Hematopoietic multipotent progenitor cell (in vitro differentiated cells): ENCODE data around the gene LDLRAD4. TPM values are rescaled to one million over a fixed set of nuclear protein-coding genes. Genes with fewer than 3 reads are reported as not detected.

Experiments
- DNase-seq, 3 donors: peaks; one replicate each; pipeline ENCODE4 v3.0.0-alpha.2; 2011 to 2015; ENCODE audit warnings: low read depth in 2 of 3, low spot score in 2 of 3
- total RNA-seq: library from RNA; depleted of rRNA; stranded (reverse); fragments of >200 nt; gene quantifications from one replicate; pipeline ENCODE4 v1.2.3, GENCODE V29; 2012

The LDLRAD4 gene
- total RNA-seq, 1 donor: 63.3 TPM

DNA sequence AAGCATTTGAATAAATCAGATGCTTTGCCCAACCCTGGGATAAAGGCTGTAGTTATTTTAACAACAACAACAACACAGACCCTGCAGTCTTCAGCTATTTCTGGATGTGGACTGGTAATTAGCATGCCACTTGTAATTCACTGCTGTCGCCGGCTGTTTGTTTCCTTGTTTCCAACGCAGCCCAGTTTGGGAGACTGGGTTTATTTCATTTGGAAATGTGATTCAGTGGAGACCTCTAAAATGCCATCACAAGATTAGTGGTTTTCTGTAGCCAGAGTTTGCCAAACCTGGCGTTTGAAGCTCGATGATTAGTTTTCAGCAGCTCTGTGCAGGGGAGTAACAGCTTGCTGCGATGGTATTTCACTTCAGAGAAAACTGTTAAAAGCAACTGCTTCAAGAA, 83.5 kb downstream of the LDLRAD4 start:
- DNase-seq: no peak

DNA sequence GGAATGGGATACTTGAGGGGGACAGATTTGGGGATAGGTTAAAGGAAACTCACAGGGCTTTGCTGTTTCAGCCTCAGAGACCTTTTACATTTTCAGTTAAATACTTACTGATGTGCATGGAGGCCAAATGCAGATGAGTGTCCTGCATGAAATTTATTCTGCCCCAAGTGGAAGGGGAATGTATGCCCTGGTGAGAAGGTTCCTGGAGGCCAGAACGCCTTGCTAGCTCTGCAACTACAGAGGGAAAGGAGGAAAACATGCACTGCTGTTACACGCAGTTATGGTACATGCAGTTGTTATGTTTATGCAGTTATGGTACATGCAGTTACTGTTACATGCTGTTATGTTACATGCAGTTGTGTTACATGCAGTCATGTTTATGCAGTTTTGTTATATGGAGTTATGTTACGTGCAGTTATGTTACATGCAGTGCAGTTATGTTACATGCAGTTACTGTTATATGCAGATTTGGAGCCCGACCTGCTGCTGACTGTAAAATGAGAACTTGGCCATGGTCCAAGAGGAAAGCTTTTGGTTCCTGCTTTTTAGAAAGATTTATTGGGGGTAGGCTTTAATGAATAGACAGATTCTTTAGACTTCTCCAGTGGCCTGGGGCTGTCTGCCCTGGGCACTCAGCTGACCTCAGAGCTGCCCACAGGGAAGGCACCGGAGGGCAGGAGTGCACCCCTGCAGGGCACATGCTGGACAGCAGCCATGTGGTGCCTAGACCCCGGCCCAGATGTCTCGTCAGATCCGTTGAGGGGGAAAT, 84.1 kb downstream of the LDLRAD4 start:
- peak in 2 of 3 donors; percentile 83 to 93 for DNase-seq

DNA sequence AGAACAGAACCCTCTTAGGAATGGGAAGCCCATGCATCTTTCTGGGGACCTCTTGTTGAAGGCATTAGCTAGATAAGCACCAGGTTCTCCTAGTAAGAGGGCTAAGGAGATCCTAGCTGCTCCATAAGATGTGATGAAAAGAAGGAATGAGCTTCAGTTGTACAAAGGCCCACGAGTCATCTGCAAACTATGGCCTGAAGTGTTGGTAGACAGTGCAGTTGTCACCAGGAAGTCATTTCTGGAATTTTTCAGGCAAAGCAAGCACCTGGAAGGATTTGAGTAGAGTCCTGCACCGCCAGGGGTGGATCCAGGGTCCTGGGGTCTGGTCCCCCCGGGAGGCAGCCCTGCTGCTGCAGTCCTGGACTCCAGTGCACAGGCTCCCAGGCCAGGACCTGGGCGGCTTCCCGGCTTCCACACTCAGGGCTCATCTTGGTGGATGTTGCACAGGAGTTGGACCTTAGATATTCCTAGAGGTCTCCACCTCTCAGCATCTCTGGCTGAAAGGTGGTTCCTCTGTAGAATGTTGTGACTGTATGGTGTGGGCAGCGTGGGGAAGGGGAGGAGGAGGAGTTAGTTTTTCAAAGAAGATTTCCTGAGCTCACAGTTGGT, 85.3 kb downstream of the LDLRAD4 start:
- DNase-seq: no peak

DNA sequence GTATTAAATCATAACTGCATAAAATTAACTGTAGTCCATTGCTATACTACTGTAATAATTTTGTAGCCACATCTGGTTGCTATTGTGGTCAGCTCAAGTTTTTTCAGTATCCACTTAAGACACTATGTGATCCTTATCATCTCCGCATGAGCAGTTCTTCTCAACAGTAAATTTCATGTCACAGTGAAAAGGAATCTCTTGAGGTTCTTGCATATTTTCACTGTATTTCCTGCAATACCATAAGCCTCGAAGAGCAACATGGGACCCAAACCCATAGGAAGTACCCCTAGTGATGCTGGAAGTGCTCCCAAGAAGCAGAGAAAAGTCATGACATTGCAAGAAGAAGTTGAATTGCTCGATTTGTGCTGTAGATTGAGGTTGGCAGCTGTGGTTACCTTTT, 86.7 kb downstream of the LDLRAD4 start:
- peak in 1 of 3 donors; percentile 22 for DNase-seq

DNA sequence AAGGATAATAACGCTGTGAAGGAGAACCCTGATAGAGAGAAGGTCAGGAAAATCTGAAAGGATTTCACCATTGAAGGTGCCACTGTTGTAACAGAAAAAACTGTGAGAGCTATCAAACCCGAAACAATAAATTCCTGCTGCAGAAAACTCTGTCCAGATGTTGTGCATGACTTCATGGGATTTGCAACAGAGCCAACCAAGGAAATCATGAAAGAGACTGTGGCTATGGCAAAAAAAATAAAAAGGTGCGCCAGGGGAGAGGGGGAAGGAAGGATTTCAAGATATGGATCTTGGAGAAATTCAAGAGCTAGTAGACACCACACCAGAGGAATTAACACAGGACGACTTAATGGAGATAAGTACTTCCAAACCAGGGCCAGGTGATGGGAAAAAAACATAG, 88.0 kb downstream of the LDLRAD4 start:
- DNase-seq: no peak

DNA sequence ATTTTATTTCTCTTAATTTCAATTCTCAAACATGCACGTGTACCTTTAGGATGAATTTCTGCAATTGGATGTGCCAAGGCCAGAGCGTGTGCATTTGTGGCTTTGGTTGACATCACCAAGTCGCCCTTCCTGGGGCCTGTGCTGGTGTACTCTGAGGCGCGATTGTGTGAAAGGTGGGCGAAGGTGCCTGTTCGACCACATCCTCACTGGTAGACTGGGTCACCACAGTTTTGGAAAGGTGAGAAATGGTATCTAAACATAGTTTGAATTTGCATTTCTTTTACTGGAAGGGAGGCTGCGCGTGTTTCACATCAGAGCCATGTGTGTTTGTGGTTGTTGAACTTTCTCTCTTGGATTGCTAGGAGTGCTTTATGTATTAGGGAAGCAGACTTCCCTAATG, 89.8 kb downstream of the LDLRAD4 start:
- no peak for DNase-seq

DNA sequence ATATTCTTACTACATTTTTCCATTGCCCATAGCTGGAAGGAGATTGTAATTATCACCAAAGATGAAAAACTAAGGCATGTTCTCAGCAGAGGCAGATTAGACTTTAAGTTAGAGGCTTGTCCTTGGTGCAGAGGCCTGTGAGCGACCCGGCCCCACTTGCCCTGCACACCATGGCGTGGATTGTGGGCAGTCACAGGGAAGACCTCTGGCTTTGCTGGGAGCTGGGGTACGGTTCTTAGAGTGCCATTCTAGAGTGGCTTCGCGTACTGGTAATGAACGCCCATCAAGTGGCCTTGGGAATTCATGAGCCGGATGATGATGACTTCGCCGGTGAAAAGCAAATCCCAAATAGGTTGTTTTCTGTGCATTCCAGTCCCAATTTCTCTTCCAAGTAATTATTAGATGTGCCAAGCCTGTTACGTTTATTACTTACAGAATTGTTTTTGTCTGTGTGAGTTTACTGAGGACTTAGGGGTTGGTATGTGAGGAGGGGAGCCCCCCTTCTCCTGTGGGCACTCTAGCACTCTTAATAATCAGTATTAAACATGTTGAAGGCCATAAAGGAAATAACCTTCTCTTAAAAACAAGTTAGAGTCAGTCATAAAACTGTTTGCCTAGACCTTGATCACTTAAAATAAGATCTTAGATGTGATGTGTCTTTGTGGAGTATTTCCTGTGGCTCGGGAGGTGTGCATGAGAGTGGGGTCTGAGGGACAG, 90.6 kb downstream of the LDLRAD4 start:
- no peak for DNase-seq

DNA sequence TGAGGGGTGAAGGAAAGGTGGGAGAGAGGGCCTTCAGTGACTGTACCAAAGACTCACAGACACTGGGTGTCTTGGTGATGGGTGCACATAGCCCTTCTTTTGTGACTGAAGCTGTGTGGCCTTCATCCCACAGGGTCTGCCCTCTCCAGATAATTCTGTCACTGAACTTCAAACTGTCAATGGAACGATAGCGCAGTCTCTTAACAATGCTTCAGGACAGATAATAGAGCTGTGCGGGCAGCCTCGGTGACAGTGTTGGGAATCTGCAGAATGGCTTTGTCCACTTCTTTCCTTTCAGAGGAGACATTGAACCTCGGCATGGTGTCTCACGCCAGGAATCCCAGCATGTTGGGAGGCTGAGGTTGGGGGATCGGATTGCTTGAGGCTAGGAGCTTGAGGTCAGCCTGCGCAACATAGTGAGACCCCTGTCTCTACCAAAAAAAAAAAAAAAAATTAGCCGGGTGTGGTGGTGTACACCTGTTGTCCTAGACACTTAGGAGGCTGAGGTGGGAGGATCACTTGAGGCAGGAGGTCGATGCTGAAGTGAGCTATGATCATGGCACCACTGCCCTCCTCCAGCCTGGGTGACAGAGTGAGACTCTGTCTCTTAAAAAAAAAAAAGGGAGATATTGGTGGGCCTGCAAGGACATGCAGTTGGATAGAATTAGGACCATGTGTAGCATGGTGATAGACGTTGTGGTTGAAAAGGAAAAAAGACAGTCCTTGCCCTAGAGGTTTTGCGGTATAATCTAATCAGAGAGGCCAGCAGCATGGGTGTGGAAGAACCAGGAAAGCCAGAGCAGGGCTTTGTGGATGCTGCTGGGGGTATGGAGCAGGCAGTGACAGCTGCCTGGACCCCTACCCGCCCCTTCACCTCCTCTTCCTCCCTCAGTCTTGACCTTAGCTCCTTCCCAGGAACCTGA, 91.4 kb downstream of the LDLRAD4 start:
- DNase-seq: peak in 2 of 3 donors; percentile 51 to 55

DNA sequence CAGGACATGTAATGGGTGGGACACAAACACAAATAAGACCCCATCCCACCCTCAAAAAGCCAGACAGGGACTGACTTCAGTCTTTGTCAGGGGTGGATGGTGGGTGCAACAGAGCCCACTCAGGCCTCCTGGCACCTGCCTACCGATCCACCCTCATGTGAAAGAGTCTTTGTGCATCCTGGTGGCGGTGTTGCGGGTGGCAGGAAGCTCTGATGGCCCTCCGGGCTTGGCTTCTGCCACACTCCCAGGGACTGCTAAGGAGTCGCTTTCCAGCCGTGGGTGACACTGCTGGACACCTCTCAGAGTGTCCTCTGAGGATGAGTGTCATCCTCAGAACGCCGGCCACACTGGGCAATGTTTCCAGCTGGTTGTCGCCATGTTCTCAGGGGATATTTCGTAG, 92.6 kb downstream of the LDLRAD4 start:
- no peak for DNase-seq

DNA sequence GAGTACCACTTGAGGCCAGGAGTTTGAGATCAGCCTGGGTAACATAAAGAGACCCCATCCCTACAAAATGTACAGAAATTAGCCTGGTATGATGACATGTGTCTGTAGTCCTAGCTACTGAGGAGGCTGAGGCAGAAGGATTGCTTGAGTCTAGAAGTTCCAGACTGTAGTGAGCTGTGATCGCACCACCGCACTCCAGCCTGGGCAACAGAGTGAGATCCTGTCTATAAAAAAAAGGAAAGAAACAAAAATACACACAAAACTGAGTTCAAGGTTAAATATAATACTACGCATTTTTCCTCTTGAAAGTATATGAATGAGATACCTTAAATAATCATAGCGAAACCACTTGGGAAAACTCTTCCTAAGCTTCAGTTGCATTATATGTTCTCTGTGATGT, 94.0 kb downstream of the LDLRAD4 start:
- no peak for DNase-seq

DNA sequence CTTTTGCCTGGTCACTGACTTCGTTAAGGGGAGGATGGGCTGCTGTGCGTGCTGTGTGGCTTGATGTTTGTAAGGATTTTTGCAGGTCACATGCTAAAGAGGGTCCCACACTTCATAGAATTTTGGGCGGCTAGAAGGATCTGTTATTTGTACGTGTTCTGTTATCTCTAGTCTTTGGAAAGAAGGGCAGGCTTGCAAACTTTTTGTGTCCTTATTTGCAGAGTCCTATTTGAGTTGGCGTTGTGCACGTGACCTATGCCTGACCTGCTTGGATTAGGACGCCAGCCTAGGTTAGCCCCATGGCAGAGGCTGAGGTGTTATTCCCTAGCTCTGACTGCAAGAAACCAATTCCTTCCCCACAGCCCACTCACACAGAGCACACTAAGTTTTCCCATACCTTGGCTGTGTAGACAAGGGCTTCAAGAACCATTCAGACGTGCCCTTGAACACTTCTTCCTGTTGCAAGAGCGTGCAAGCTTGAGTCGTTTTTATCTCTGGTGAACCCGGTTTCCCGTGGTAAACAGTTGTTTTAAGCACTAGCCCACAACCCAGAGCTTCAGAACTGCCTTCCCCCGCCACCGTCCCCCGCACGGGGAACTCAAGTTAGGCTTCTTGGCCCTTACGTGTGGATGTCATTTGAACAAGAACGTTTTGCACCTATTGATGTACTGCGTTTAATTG, 94.6 kb downstream of the LDLRAD4 start:
- peak in 2 of 3 donors; percentile 51 to 72 for DNase-seq

DNA sequence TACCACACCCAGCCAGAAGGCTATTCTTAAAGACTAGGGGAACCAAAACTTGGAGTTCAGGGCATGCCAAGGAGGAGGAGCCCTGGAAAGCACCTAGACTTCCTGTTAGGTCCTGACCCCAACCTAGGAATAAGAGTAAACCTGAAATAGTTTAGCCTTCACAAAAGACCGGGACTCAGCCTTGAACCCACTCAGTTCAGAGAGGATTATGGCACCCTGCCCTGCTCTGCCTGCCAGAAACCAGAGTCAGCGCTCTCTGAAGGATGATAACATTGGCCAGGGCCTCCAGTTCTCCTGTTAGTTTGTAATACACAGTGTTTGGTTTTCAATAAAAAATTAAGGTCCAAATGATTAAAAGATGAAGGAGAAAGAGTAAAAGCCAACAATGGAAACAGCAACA, 96.4 kb downstream of the LDLRAD4 start:
- DNase-seq: no peak

DNA sequence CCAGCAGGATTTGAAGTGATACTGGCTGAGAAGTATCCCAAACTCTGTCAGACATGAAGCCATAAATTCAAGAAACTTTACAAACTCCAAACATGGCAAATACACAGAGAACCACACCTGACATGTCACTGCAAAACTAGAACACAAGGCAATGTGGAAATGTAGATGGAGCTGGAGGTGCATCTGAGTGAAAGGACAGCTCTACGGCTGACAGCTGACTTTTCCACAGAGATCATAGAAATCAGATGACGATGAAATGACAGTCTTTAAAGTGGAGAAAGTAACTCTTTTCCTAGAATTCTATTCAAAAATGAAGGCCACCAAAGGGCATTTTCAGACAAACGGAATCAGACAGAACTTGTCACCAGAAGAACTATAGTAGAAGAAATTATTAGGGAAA, 97.5 kb downstream of the LDLRAD4 start:
- peak in 1 of 3 donors; percentile 34 for DNase-seq

DNA sequence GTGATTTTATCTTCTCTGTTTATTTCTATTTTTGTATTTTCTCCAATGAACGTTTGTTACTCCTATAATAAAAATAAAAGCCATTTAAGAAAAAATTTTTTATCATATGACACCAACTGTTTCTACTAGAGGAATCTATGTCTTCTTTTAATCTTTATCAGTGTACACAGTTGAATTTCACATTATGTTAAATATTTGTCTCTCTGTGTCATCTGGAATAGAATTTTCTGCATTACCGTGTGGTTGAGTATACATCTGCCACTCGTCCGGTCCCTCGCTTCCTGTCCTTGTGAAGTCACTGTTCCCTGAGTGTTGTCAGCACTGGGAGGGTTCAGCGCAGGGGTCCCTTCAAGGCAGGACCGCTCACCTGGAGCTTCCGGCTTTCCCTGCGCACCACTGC, 99.2 kb downstream of the LDLRAD4 start:
- no peak for DNase-seq

DNA sequence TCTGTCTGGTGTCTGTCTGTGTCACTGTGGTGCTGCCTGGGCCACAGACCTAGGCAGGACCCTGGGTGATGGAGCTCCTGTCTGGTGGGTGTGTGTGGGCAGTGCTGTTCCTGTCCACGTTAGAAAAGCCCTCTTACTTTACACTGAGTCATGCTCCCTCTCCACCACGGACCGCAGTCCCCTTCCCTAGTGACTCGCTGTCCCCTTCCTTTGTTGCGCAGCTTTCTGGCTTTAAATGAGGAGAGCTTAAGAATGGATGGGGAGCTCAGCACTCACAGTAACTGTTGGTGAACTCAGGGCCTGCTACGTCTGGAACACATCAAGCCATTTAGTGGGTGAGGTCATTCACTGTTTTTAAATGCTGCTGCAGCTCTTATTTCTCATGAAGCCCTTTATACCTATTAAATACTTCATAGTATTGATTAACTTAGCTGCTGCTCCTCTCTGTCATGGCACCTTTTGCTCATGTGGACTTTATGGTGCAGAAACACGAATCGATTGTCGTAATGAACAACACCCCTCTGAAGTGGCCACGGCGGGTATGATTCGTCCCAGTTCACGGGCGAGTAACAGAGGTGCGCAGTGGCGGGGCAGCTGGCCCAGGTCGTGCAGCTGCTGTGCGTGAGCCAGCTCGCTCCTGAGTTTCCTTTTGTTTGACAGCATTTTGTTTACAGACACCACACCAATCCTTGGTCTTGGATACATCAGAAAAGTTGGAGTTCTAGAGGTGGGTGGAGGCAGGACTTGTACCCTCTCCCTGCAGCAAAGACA, 100.4 kb downstream of the LDLRAD4 start:
- no peak for DNase-seq

DNA sequence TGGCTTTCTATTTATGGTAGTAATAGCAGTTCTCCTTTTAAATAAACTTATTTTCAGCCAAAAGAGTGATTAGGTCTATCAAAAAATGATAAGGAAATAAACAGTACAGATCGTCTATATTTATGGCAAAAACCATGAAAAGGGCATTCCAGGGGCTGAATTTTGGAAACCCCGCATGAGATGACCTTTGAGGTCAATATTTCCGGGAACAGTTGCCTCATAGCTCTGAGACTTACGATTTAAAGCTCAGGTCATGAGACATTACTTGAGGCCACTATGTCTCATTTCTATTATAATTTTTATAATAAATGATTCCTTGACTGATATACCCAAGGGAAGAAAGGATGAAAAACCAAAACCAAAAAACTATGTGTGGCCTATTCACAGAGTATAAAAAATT, 101.1 kb downstream of the LDLRAD4 start:
- DNase-seq: no peak

DNA sequence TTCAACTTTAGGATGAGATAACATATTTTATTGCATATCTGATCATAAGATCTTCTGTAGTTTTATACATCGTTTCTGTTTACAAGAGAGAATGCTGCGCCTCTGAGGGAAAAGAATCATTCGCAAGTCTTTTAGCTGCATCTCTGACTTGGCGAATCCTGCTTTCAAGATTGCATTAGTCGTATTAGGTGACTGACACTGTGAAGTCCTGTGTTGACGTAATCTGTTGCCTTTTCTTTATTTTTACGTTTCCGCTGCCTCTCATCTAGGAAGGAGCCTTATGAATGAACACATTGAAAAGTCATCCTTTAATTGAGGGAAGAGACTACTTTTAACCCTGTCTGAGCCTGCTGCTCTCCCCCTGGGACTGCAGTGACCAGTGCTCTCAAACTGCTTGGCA, 101.5 kb downstream of the LDLRAD4 start:
- DNase-seq: no peak

DNA sequence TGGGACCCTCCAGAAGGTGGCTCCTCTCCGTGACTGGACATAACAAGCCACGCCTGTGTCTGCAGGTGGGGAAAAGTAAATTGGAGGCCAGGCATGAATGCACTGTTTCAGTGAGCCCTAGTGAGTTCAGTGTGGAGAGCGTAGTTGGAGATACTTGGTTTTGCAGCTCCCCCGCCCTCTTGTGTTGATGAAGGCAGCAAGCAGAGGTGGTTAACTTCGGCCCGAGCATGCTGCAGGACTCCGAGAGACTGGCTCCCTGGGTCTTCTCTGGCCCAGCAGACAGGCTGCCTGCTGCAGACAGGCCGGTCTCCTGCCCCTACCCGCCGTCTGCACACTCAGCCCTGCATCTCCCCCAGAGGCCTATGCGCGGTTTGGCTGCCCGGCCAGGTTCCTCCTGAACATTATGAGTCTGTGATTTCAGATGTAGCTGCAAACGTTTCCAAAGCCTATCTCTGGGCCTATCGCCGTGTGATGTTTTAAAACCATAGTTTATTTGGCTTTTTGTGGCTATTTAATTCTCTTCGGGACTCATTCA, 102.4 kb downstream of the LDLRAD4 start:
- DNase-seq: no peak

DNA sequence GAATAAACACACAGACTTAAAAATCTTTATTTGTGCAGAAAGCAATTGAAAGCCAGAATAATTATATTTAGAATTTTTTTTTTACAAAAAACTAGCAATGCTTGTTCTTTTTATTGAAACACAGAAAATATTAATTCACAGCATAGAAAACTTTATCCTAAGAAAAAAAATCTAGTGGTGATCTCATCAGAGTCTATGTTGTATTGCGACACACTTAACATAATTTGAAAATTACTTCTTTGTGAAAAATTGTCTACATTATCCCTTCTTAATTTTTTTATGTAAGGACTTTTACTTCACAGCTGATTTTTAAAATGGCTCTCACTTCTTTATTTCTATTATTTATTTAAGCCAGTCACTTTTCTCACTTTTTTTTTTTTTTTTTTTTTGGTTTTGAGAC, 103.4 kb downstream of the LDLRAD4 start:
- no peak for DNase-seq
